Fibroblast of villous mesenchyme (primary cell): ENCODE data around the gene PRLR. TPM values are rescaled to one million over a fixed set of nuclear protein-coding genes. Genes with fewer than 3 reads are reported as not detected.
A peak's percentile ranks its signal among the peaks of the same experiment; 100 is the strongest.

Source experiments
- DNase-seq: peaks from one replicate; pipeline ENCODE4 v3.0.0-alpha.2; 2010; ENCODE audit warnings: low read depth
- H3K4me3 ChIP-seq: 2 replicates; pipeline ENCODE4 v1.5.1; 2011; ENCODE audit warnings: low read depth, mild to moderate bottlenecking, low read length
- CTCF ChIP-seq: IDR thresholded peaks from 2 replicates; pipeline ENCODE4 v1.5.1; 2012; ENCODE audit warnings: low read depth, mild to moderate bottlenecking, low read length; ENCODE audit not compliant: insufficient read depth
- total RNA-seq: library from RNA; depleted of rRNA; stranded (reverse); fragments of >200 nt; gene quantifications from 2 replicates; pipeline ENCODE4 v1.2.3, GENCODE V29; 2012

PRLR gene
- total RNA-seq, 1 donor: 3.5 TPM

GRCh38 chr5:35063414-35063813 is 166.9 kb downstream of the PRLR start:
- DNase-seq: peak; percentile 68
- H3K4me3 ChIP-seq: no peak overlapping the region
- TF ChIP-seq CTCF: no peak

DNA sequence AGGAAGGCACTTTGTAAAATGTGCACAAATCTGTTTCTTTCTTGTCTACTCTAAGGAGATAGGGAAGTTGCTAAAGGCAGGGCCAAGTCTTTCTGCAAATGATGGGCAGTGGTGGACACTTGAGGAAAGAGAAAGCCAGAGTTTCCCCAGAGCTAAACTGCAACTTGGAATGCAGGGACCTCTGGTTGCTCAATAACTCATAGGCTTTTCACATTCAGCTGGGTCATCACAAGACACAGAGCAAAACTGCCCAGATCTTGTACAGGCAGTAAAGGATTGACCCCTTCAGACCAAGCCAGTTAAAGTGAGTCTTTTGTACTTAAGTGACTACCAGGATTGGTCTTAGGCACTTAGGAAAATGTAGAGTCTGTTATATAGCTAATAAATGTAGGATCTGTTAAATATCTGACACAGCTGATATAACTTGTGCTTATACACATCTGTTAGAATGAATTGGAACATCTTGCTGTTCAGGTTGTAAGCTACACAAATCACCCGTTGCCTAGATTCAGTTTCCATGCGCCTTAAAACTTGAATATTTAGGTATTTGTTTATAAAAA is 169.0 kb downstream of the PRLR start:
- peak; percentile 96 for DNase-seq
- TF ChIP-seq CTCF: no peak

DNA sequence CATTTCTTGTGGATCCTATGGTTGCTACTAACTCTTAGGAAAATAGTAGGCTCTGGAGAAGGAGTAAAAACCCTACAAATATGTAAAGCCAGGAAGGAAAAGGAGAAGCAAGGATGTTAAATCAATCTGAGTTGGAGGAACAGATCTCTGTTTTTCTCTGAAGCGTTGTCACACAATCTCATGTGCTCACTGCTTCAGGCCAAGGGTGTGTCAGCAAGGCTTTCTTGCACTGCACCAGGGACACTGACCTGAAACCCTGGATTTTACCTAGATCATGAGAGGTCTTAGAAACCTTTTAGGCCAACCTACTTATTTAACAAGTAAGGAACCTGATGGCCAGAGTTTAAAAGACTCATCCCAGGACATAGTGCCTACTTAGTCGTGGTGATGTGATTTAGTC is 170.1 kb downstream of the PRLR start:
- H3K4me3 ChIP-seq: no peak overlapping the region
- DNase-seq: no peak
- no peak for TF ChIP-seq CTCF

More for the DNA sequence above, 169.0 kb downstream of the PRLR start:
- H3K4me3 ChIP-seq: no peak overlapping the region

DNA sequence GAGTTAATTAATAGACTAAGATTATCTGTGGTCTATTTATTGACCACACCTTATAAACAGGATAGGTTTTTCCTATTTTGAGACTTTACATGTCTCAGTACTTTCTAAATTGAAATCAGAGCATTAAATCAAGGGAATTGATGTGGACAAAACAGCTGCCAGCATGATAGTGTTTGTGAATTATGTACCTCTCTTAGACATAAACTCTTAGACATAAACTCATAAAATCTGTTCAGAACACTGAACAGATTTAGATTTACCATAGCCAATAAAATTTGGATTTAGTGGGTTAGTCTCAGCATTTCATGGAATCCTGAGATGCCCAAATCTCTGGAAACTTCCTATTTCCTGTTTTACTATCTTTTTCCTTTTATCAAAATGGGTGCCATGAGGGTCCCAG is 171.0 kb downstream of the PRLR start:
- peak; percentile 55 for DNase-seq
- no peak for TF ChIP-seq CTCF
- H3K4me3 ChIP-seq: no peak overlapping the region

DNA sequence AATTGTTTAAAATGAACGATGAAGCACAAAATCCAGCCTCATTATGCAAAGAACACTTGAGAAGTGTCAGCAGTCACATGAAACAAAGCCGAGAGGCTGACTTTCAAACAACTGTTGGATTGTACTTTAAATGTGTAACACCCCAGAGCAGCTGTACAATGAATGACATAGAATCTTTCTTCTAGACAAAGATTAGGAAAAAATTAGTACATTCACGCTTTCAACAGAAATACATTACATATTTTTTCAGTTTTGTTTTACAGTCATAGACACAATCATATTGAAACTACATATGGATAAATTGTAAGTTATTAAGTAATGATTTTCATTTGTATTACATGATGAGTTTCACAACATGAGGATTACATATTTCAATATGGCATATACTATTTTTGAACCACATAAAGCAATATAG is 171.9 kb downstream of the PRLR start:
- DNase-seq: no peak
- no peak overlapping the region for H3K4me3 ChIP-seq
- TF ChIP-seq CTCF: no peak

- TF ChIP-seq CTCF: no peak
- H3K4me3 ChIP-seq: no peak overlapping the region
- DNase-seq: peak; percentile 33
These were observed 173.6 kb downstream of the PRLR start for GRCh38 chr5:35056686-35057085.

- TF ChIP-seq CTCF: no peak
- no peak overlapping the region for H3K4me3 ChIP-seq
- DNase-seq: no peak
These were observed 177.4 kb downstream of the PRLR start for GRCh38 chr5:35052838-35053237.
